A673 (cell line): ENCODE measurements around the gene TAF10. TPM values are rescaled to one million over a fixed set of nuclear protein-coding genes. Genes with fewer than 3 reads are reported as not detected.

Experiments
- BruUV-seq: library from RNA; stranded (reverse); fragments of 400-500 nt; replicated peaks from 2 replicates; lab custom pipeline; 2021; lab: Mats Ljungman, UMichigan
- CTCF ChIA-PET: fragments of 300-600 bp; sonication (Branson Sonifier 250); formaldehyde crosslinking; loops from one replicate; lab custom pipeline; 2022; ENCODE audit warnings: antibody characterized with exemption; lab: Charles Lee
- POLR2A ChIA-PET: fragments of 300-600 bp; sonication (Branson Sonifier 250); formaldehyde crosslinking; loops from one replicate; lab custom pipeline; 2022; ENCODE audit warnings: antibody characterized with exemption; ENCODE audit not compliant: low non-redundant PET; lab: Charles Lee
- DNase-seq: peaks from one replicate; pipeline ENCODE4 v3.0.0-alpha.2; 2015; ENCODE audit warnings: low spot score
- H3K27ac ChIP-seq: fragments of 200-600 bp; sonication (generic); 2 replicates; pipeline ENCODE4 v1.5.1; 2016; ENCODE audit warnings: mixed run types, low read depth, mild to moderate bottlenecking, mixed read lengths, antibody characterized with exemption, low read length; ENCODE audit not compliant: poor library complexity, severe bottlenecking
- H3K27me3 ChIP-seq: fragments of 200-600 bp; sonication (generic); replicated peaks from 2 replicates; pipeline ENCODE4 v1.6.1; 2017; ENCODE audit warnings: mixed run types, low read depth, mild to moderate bottlenecking, mixed read lengths, antibody characterized with exemption, low read length; ENCODE audit not compliant: insufficient read depth, poor library complexity
- H3K36me3 ChIP-seq: fragments of 200-600 bp; sonication (generic); 2 replicates; pipeline ENCODE4 v1.6.1; 2016; ENCODE audit warnings: mixed run types, mild to moderate bottlenecking, mixed read lengths, antibody characterized with exemption, low read length; ENCODE audit not compliant: insufficient read depth, poor library complexity, severe bottlenecking
- H3K4me1 ChIP-seq: fragments of 200-600 bp; sonication (generic); 2 replicates; pipeline ENCODE4 v1.6.1; 2017; ENCODE audit warnings: mixed run types, mild to moderate bottlenecking, mixed read lengths, antibody characterized with exemption, low read length; ENCODE audit not compliant: insufficient read depth, poor library complexity, severe bottlenecking
- H3K4me3 ChIP-seq: fragments of 200-600 bp; sonication (generic); 2 replicates; pipeline ENCODE4 v1.5.1; 2016; ENCODE audit warnings: low read depth, mixed run types, mild to moderate bottlenecking, mixed read lengths, low read length; ENCODE audit not compliant: poor library complexity, severe bottlenecking
- H3K9me3 ChIP-seq: fragments of 200-600 bp; sonication (generic); 2 replicates; pipeline ENCODE4 v1.6.1; 2016; ENCODE audit warnings: mixed run types, low read depth, mild to moderate bottlenecking, mixed read lengths, antibody characterized with exemption, low read length; ENCODE audit not compliant: poor library complexity, severe bottlenecking
- EZH2 ChIP-seq: fragments of 200-600 bp; sonication (generic); IDR thresholded peaks from 2 replicates; pipeline ENCODE4 v1.6.1; 2017; ENCODE audit warnings: borderline replicate concordance, low read depth, mild to moderate bottlenecking, mixed read lengths, antibody characterized with exemption, low read length; ENCODE audit not compliant: poor library complexity, severe bottlenecking
- intact Hi-C: fragments of 100-400 bp; cut with micrococcal nuclease; formaldehyde crosslinking; loops from one replicate; pipeline ENCODE4 v1.10.0; 2022; ENCODE audit not compliant: unreplicated experiment
- total RNA-seq: library from RNA; stranded (reverse); gene quantifications from 2 replicates; pipeline ENCODE4 v1.2.3, GENCODE V29; 2021
- TF ChIP-seq, protein P1 (sequence below): fragments of 300-800, 200-600 bp; sonication (generic); conservative IDR thresholded peaks from 2 replicates; pipeline ENCODE4 v1.5.1; 2017; ENCODE audit warnings: low read depth, mild to moderate bottlenecking, antibody characterized with exemption, low read length, moderate library complexity, mixed read lengths

Gene TAF10
- total RNA-seq, 1 experiment from 2014 or later: 112 TPM

DNA sequence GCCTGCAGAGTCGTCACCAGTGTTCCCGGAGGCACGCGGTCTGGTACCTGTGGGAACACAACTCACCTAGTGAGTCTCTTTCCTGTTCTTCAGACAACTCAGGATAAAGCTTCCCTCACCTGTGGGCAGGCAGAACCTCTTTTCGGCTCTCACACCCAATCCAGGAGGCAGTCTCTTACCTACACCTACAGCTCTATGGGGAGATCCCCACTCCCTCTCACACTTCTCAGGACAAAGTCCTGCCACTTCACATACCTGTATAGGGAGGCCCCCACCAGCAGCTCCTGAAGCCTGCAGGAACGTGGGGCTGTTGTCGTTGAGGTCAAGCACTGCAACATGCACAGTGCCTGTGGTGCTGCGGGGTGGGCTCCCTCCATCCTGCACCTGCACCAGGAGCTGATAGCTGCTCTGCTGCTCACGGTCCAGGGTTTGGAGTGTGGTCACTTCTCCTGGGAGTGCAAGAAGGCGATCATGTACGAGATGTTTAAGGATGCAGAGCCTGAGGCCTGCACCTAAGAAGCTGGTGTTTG, 19.4 kb upstream of the TAF10 start:
- POLR2A ChIA-PET: no interaction called here
- no TSS peak for BruUV-seq
- no peaks in the 10 kb centered on the region for H3K27me3 ChIP-seq
- H3K4me1 ChIP-seq: no peaks in the 10 kb centered on the region
- TF ChIP-seq, protein P1, sequence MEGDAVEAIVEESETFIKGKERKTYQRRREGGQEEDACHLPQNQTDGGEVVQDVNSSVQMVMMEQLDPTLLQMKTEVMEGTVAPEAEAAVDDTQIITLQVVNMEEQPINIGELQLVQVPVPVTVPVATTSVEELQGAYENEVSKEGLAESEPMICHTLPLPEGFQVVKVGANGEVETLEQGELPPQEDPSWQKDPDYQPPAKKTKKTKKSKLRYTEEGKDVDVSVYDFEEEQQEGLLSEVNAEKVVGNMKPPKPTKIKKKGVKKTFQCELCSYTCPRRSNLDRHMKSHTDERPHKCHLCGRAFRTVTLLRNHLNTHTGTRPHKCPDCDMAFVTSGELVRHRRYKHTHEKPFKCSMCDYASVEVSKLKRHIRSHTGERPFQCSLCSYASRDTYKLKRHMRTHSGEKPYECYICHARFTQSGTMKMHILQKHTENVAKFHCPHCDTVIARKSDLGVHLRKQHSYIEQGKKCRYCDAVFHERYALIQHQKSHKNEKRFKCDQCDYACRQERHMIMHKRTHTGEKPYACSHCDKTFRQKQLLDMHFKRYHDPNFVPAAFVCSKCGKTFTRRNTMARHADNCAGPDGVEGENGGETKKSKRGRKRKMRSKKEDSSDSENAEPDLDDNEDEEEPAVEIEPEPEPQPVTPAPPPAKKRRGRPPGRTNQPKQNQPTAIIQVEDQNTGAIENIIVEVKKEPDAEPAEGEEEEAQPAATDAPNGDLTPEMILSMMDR: no peak
- TF ChIP-seq EZH2: no peak
- H3K4me3 ChIP-seq: no peak overlapping the region
- H3K9me3 ChIP-seq: no peaks in the 10 kb centered on the region
- H3K36me3 ChIP-seq: no peaks in the 10 kb centered on the region
- DNase-seq: no peak
- no peak overlapping the region for H3K27ac ChIP-seq
- CTCF ChIA-PET: interaction anchor here (0.6 kb wide), 1 partner anchor 13 kb away, joined by 3 read pairs; no protein-coding TSS in a partner anchor
- intact Hi-C loops: no loop called here

DNA sequence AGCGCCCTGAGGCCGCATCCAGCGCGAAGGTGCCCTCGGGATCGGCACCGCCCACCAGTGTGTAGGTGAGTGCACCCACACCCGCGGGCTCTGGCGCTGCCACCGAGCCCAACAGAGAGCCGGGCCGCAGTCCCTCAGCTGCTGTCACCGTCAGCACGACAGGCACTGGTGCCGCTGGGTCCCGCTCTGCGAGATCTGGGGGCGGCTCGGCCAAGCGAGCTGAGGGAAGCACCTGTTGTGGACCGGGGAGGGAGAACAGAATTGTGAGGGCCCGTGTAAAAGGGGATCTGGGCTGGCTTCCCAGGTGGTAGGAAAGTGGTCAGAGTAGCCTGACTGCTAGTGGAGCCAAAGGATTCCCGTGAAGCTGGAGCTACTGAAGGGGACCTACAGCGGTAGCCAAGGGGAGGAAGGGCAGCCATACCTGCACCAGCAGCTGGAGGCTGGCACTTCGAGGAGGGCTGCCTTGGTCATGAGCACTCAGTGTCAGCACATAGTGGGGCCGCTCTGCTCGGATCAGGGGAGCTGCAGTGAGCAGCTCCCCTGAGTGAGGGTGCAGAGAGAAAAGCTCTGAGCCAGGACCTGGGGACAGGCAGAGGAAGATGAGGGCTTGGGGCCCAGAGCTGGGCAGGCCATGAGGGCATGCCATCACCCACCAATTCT, 18.7 kb upstream of the TAF10 start:
- POLR2A ChIA-PET: no interaction called here
- no peak for DNase-seq
- no peak overlapping the region for H3K4me3 ChIP-seq
- no peak overlapping the region for H3K27ac ChIP-seq
- CTCF ChIA-PET: interaction anchor here (0.6 kb wide), 1 partner anchor 14 kb away, joined by 3 read pairs; no protein-coding TSS in a partner anchor
- TF ChIP-seq, protein P1: no peak
- no peak for TF ChIP-seq EZH2
- no peaks in the 10 kb centered on the region for H3K36me3 ChIP-seq
- intact Hi-C loops: no loop called here
- H3K9me3 ChIP-seq: no peaks in the 10 kb centered on the region
- BruUV-seq: no TSS peak
- no peaks in the 10 kb centered on the region for H3K27me3 ChIP-seq
- H3K4me1 ChIP-seq: no peaks in the 10 kb centered on the region

DNA sequence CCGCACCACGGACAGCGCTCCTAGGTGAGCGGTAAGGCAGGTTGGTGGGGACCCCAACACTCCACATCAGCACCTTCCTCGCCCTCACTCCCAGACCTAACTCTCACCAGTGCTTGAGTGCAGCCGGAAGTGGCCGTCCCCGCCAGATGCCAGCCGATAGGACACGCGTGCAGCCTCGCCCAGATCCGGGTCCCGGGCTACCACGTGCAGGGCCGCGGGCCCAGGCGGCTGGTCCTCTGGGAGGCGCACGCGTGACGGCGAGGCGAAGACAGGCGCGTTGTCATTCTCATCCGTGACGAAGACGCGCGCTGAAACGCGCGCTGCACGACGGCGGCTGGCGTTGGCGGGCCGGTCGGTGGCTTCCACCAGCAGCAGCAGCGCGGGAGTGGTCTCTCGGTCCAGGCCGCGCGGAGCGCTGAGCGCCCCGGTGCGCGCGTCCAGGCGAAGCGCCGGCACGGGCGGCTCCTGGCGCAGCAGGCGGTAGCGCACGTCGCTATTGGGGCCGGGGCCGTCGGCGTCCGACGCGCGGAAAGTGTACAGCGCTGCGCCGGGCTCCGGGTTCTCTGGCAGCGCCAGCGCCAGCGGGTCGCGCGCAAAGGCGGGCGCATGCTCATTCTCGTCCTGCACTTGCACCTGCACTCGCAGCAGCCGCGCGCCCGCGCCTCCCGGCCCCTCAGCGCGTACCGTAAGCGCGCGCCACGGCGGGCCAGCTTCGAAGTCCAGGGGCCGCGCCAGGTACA, 18.0 kb upstream of the TAF10 start:
- CTCF ChIA-PET: no interaction called here
- Histone ChIP-seq H3K27me3 (no peaks in the 10 kb centered on the region), H3K4me3 (no peak overlapping the region), H3K4me1 (no peaks in the 10 kb centered on the region), H3K27ac (no peak overlapping the region), H3K36me3 (no peaks in the 10 kb centered on the region), H3K9me3 (no peaks in the 10 kb centered on the region)
- no TSS peak for BruUV-seq
- POLR2A ChIA-PET: no interaction called here
- intact Hi-C loops: no loop called here
- no peak for TF ChIP-seq EZH2
- TF ChIP-seq, protein P1: no peak
- DNase-seq: no peak
